EL (cell line): ENCODE results near the gene TRPM3.
"Not testable (repeated sequence)": the region's sequence is repeated elsewhere in the genome, so short reads cannot be mapped to it uniquely, and the experiment has no call there.

ENCODE experiments used
- DNase-seq: peaks from one replicate; pipeline ENCODE4 v3.0.0-alpha.2; 2016

Gene TRPM3

GRCh38 chr9:70813141-70813540 lies 308.3 kb downstream of the TRPM3 start:
- DNase-seq: no peak

- no peak for DNase-seq
Observed at GRCh38 chr9:70811638-70812037, 309.8 kb downstream of the TRPM3 start.

DNA sequence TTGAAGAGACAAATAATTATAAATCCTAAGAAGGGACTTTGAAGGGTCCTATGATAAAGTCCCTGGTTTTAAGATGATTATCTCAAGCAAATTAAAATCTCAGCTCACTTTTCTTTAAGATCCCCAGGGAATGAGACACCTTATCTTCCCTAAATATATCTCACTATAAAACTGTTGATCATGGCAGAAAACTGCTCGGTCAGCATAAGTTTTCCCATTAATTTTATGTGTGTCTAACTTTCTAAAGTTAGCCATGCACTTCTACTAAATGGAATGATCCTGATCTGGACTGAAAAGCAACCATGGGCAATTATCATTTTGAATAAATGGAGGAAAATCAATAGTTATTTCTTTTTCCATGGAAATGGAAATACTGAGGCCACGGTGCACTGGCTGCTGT lies 314.5 kb downstream of the TRPM3 start:
- no peak for DNase-seq

DNA sequence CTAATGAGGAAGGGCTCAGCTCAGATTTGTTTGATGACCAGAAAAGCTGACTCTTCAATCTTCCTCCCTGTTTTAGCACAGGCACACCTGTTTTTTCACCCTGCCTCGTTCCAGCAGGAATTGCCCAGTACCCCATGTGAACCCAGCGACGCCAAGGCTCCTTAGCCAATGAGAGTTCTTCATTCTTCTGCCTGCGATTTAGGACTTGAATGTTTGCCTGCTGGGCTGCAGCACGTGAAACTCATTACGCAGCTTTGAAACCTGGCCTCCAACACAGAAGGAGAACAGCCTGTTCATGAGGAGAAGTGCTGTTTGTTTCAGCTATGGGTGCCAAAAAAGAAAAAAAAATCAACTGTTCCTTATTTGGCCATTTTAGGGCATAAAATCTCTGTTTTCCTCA lies 315.5 kb downstream of the TRPM3 start:
- no peak for DNase-seq

- no peak for DNase-seq
Observed at GRCh38 chr9:70802758-70803436, 318.5 kb downstream of the TRPM3 start.

GRCh38 chr9:70802206-70802605 lies 319.2 kb downstream of the TRPM3 start:
- DNase-seq: peak; percentile 9

GRCh38 chr9:70801181-70801829 lies 320.1 kb downstream of the TRPM3 start:
- DNase-seq: no peak

DNA sequence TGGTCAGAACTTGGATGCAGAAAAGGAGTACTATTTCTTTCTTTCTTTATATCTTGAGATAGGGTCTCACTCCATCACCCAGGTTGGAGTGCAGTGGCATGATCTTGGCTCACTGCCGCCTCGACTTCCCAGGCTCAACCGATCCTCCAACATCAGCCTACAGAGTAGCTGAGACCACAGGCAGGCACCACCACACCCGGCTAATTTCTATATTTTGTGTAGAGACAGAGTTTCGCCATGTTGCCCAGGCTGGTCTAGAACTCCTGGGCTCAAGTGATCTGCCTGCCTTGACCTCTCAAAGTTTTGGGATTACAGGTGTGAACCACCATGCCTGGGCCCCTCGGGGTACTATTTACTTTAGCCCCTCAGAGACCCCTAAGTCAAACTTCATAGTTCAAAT lies 323.4 kb downstream of the TRPM3 start:
- DNase-seq: no peak

- DNase-seq: no peak
Observed at GRCh38 chr9:70795841-70796240, 325.6 kb downstream of the TRPM3 start.

GRCh38 chr9:70792796-70793195 lies 328.6 kb downstream of the TRPM3 start:
- DNase-seq: no peak

- no peak for DNase-seq
Observed at GRCh38 chr9:70791936-70792335, 329.5 kb downstream of the TRPM3 start.

- no peak for DNase-seq
Observed at GRCh38 chr9:70789086-70789485, 332.3 kb downstream of the TRPM3 start.

- no peak for DNase-seq
Observed at GRCh38 chr9:70784456-70784855, 337.0 kb downstream of the TRPM3 start.

- no peak for DNase-seq
Observed at GRCh38 chr9:70778568-70778967, 342.9 kb downstream of the TRPM3 start.

GRCh38 chr9:70773579-70773978 lies 347.8 kb downstream of the TRPM3 start:
- DNase-seq: no peak

- no peak for DNase-seq
Observed at GRCh38 chr9:70772601-70773000, 348.8 kb downstream of the TRPM3 start.

- DNase-seq: no peak
Observed at GRCh38 chr9:70765946-70766345, 355.5 kb downstream of the TRPM3 start.

DNA sequence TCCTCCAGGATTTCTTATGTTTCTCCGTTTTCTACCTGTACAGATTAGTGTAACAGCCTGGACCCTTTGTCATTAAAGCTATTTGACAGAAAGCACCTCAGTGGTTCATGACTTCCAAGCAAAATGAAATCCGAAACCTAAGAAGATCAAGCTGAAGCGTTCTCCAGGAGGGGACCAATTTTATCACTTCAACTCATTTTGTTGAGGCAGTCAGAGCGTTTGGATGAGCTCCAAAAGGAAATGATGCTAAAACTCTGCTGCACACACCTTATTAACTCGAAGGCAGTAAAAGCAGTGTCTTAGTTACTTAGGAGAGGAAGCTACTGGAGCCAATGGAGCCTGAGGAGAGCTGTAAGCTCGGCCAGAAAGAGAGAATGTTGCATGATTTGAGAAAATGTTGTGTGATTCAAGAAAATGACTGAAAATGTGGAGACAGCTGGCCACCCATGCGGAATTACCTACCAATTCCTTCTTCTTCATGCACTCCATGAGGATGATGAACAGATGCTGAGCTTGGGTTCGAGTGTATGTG lies 360.2 kb downstream of the TRPM3 start:
- DNase-seq: no peak

- no peak for DNase-seq
Observed at GRCh38 chr9:70760228-70760627, 361.2 kb downstream of the TRPM3 start.

- DNase-seq: no peak
Observed at GRCh38 chr9:70753311-70753710, 368.1 kb downstream of the TRPM3 start.

- DNase-seq: no peak
Observed at GRCh38 chr9:70749066-70749465, 372.4 kb downstream of the TRPM3 start.

DNA sequence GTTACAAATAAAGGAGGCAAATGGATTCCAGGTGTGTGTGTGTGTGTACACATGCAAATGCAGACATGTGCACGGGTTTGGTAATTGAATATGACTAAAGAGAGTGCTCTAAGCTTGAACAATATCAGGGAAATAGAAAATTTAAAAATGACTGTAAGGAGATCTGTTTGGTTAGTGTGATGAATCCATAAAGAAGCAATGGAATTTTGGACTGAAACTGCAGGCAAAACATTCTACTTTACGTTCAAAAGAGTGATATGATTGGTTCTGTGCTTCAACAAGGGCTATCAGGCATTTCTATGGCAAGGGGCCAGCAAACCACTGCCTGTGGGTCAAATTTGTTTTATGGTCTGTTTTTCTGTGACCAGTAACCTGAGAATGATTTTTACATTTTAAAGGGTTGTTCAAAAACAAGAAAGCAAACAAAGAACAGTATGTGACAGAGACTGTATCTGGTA lies 374.1 kb downstream of the TRPM3 start:
- DNase-seq: peak; percentile 4

GRCh38 chr9:70746760-70747159 lies 374.7 kb downstream of the TRPM3 start:
- peak; percentile 10 for DNase-seq

DNA sequence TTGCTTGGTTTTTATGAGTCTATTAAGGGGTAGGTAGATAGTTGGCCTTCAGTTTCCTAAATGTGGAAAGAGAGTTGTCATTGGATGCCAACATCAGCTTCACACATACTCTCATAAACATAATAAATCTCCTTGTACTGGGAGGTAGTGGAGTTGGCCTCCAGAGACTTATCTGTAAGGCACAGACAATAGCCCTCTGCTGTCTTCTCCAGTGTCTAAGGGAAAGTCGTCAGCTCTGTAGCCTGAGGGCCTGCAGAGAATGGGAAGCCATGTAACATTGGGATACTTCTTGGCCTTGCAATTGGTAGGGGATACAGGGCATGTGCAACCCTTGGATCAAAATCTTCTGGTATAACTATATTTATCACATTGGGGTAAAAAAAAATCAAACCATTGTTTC lies 375.1 kb downstream of the TRPM3 start:
- DNase-seq: no peak

DNA sequence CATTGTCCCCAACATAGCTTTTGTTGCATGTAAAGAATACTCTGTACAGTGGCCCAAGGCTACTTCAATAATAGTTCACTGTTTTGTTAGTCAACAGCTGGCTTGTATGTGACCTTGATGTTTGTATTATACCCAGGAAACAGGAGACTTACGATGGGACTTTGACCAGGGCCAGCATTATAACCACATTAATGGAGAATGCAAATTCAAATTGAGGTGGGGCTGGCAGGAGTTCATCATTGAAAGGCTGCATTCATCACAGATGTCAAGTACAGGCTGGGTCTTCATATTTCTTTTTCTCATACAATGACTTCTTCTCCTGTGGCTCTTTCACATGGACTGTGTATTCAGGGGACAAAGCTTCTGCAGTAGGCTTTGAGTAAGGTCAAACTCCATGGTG lies 396.6 kb downstream of the TRPM3 start:
- not testable (repeated sequence) for DNase-seq
